GM13976 (cell line): Measurements from ENCODE around the gene MRPS12.

Experiments
- DNase-seq: peaks from one replicate; pipeline ENCODE4 v3.0.0; 2012; ENCODE audit warnings: low spot score
- CTCF ChIP-seq: IDR thresholded peaks from 2 replicates; pipeline ENCODE4 v1.5.1; 2012; ENCODE audit warnings: borderline replicate concordance, mild to moderate bottlenecking; ENCODE audit not compliant: insufficient read depth; ENCODE audit errors: extremely low read depth, missing control alignments, control extremely low read depth
- in situ Hi-C: fragments of 300-500 bp; cut with MboI; formaldehyde crosslinking; loops from one replicate; pipeline ENCODE4 v1.12.0; 2022; ENCODE audit warnings: low sequenced_read_pairs, mixed read lengths, inconsistent platforms; ENCODE audit not compliant: unreplicated experiment

MRPS12 gene

GRCh38 chr19:38975214-38975860 lies 44.6 kb downstream of the MRPS12 start, which contains the start of gene FBXO17:
Gene FBXO17, minus strand, starts transcription at chr19:38975742. Its CDS starts 25,423 bp downstream, at chr19:38950319.
- peak; percentile 48 for DNase-seq
- in situ Hi-C loops, result no loop called here

GRCh38 chr19:38975861-38976271 lies 45.1 kb downstream of the MRPS12 start:
- in situ Hi-C loops, result no loop called here
- DNase-seq, result no peak
- no peak for TF ChIP-seq CTCF

More at GRCh38 chr19:38975214-38975860, 44.6 kb downstream of the MRPS12 start, which contains the start of gene FBXO17:
- TF ChIP-seq CTCF, result no peak

- DNase-seq, result peak; percentile 81
- no peak for TF ChIP-seq CTCF
- in situ Hi-C loops, result no loop called here
Observed at GRCh38 chr19:38977445-38978325, 46.9 kb downstream of the MRPS12 start.

GRCh38 chr19:38978326-38978689 lies 47.6 kb downstream of the MRPS12 start:
- TF ChIP-seq CTCF, result no peak
- no peak for DNase-seq
- in situ Hi-C loops, result no loop called here

GRCh38 chr19:38979812-38980211 lies 49.1 kb downstream of the MRPS12 start:
- no peak for DNase-seq
- TF ChIP-seq CTCF, result no peak
- in situ Hi-C loops, result no loop called here

GRCh38 chr19:38980583-38981374 lies 50.0 kb downstream of the MRPS12 start:
- DNase-seq, result no peak
- in situ Hi-C loops, result no loop called here
- no peak for TF ChIP-seq CTCF
